ENCODE measurements around the gene ARMC8.

GRCh38 chr3:138227650-138228049 lies 40.5 kb downstream of the ARMC8 start:
- no peak for TF ChIP-seq POLR2A (IDR thresholded peaks at IDR 0.05)
- TF ChIP-seq, protein P1, sequence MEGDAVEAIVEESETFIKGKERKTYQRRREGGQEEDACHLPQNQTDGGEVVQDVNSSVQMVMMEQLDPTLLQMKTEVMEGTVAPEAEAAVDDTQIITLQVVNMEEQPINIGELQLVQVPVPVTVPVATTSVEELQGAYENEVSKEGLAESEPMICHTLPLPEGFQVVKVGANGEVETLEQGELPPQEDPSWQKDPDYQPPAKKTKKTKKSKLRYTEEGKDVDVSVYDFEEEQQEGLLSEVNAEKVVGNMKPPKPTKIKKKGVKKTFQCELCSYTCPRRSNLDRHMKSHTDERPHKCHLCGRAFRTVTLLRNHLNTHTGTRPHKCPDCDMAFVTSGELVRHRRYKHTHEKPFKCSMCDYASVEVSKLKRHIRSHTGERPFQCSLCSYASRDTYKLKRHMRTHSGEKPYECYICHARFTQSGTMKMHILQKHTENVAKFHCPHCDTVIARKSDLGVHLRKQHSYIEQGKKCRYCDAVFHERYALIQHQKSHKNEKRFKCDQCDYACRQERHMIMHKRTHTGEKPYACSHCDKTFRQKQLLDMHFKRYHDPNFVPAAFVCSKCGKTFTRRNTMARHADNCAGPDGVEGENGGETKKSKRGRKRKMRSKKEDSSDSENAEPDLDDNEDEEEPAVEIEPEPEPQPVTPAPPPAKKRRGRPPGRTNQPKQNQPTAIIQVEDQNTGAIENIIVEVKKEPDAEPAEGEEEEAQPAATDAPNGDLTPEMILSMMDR (IDR thresholded peaks at IDR 0.05), result no peak
